Fibroblast of skin of abdomen (primary cell): ENCODE results near the gene TOMM7.
"Not testable (repeated sequence)": the region's sequence is repeated elsewhere in the genome, so short reads cannot be mapped to it uniquely, and the experiment has no call there.

Source experiments
- DNase-seq: peaks from one replicate; pipeline ENCODE4 v3.0.0-alpha.2; 2013

The TOMM7 gene

DNA sequence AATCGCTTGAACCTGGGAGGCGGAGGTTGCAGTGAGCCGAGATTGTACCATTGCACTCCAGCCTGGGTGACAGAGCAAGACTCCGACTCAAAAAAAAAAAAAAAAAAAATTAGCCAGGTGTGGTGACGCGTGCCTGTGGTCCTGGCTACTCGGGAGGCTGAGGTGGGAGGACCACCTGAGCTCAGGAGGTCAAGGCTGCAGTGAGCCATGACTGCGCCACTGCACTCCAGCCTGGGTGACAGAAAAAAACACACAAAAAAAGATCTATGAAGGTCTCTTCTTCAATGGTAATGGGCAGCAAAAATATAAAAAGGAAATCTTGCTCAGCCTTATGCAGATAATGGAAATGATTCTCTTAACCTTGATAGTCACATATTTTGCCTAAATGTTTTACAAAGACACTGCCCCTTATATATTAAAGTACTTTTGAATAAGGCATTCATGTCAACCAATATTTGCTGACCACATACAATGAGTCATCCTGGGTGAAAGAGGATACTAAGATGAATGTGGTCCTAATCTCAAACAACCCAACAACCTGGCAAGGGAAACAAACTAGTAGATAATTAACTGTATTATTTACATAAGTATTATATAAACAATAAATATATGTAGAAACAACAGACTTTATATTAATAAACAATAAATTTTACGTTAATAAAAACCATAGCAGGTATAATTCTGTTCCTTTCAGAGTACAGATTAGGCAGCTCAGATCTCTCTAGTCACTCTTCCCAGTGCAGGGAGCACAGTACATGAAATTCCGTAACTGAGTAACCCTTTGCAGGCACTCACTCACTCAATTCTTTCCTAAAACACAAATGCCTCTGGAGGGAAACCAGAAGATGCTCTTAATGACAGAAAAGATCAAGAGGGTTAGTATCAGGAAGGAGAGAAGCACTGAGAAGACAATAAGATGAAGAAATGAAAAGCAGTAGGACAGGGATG, 8.1 kb downstream of the TOMM7 start:
- DNase-seq, result no peak

DNA sequence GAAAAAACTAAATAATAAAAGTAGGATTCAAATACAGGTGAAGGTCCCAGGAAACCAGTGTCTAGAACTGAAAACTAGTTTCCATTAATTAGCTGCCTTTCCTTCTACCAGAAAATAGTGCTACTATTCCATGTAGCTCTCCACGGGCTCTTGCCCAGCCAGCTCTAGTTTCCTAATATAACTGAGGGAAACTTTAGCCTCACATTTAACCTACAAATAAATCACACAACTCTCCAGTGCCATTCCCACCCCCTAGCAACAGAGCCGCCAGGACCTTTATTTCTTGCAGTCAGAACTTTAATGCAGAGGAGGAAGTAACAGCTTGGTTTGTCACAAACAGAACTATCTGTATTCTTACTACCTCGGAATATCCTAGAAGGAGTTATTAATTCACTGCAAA, 10.3 kb downstream of the TOMM7 start:
- DNase-seq, result no peak

DNA sequence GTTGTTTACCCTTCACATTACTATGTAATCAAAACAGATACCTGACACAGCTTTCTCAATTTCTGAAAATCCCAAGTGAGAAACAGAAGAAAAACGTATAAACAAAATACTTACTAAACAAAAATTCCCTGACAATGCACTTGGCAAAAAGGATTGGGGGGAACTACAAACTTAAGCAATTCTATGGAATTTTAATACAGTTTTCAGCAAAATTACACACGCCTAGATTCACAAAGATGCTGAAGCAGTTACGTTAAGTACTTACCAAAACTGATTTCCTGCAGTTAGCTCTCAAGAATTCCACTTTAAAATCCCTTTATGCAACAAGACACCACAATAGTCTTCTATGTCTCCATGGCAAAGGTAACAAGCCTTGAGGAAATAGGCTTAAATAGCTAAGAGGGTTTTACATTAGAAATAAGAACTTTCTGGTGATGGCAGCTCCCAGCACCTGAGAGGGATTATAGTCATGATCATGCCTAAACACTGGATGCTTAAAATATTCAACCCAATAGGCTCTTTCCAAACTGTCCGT, 10.8 kb downstream of the TOMM7 start:
- no peak for DNase-seq

- DNase-seq, result no peak
Measured at GRCh38 chr7:22810843-22811242, 11.8 kb downstream of the TOMM7 start.

- DNase-seq, result no peak
Measured at GRCh38 chr7:22809902-22810642, 12.6 kb downstream of the TOMM7 start.

DNA sequence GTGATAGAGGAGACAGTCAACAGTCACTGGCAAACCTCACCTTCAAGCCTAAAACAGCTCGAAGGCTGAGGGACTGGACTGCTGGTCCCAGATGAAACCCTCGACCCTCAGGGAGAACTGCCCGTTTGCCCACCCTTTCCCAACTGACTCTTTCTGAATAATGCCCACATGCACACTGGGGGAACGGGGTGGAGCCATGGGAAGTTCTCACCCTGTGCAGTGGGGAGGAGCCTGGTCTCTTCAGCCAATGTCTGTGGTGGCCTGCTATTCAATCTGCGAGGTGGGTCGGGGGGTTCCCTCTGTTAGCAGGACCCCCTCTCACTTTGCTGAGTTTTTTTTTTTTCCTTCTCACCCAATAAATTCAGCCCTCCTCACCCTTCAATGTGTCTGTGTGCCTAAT, 14.5 kb downstream of the TOMM7 start:
- no peak for DNase-seq

- DNase-seq, result no peak
Measured at GRCh38 chr7:22806752-22807151, 15.9 kb downstream of the TOMM7 start.

DNA sequence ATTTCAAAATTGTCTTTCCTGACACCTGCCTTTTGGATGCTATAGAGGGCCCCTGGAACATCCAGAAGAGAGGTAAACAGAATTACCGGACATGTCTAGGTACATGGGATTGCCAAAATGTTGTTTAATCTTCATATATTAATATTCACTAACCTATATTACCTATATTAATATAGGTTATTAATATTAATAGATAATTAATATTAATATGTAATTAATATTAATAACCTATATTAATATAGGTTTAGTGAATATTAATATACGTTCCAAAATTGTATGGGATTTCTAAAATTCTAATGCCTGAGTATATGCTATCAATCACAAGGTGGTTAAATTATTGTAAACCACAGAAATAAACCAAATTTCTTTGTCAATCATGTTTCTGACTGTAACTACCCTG, 17.4 kb downstream of the TOMM7 start:
- no peak for DNase-seq

GRCh38 chr7:22802831-22803230, 19.8 kb downstream of the TOMM7 start:
- DNase-seq, result not testable (repeated sequence)

- DNase-seq, result no peak
Measured at GRCh38 chr7:22802426-22802825, 20.2 kb downstream of the TOMM7 start.

DNA sequence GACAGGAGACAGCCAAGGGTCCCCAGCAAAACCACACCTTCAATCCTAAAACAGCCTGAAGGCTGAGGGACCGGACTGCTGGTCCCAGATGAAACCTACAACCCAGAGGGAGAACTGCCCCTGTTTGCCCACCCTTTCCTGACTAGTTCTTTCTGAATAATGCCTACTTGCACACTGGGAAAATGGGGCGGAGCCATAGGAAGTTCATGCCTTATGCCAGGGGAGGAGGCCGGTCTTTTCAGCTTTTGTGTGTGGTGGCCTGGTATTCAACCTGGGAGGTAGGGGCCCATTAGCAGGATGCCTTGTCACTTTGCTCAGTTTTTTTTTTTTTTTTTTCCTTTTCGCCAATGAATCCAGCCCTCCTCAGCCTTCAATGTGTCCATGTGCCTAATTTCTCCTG, 20.7 kb downstream of the TOMM7 start:
- no peak for DNase-seq

GRCh38 chr7:22799633-22800032, 23.0 kb downstream of the TOMM7 start:
- DNase-seq, result no peak

- DNase-seq, result no peak
Measured at GRCh38 chr7:22793593-22794462, 28.8 kb downstream of the TOMM7 start.

- peak; percentile 34 for DNase-seq
Measured at GRCh38 chr7:22791204-22792158, 31.2 kb downstream of the TOMM7 start.

GRCh38 chr7:22790640-22791039, 32.0 kb downstream of the TOMM7 start:
- DNase-seq, result not testable (repeated sequence)

DNA sequence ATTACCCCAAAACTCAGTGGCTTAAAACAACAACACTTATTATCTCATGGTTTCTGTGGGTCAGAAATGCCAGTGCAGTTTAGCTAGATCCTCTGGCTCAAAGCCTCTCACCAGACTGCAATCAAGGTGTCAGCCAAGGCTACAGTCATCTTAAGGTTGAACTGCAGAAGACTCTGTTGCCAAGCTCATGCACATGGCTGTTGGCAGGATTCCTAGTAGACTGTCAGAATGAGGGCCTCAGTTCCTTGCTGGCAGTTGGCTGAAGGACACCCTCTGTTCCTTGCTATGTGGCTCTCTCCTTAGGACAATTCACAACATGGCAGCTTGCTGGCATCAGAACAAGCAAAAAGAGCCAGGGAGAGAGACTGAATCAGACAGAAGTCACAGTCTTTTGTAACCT, 34.7 kb downstream of the TOMM7 start:
- no peak for DNase-seq

- DNase-seq, result no peak
Measured at GRCh38 chr7:22786290-22786932, 36.2 kb downstream of the TOMM7 start.

GRCh38 chr7:22784346-22784745, 38.3 kb downstream of the TOMM7 start:
- DNase-seq, result no peak

DNA sequence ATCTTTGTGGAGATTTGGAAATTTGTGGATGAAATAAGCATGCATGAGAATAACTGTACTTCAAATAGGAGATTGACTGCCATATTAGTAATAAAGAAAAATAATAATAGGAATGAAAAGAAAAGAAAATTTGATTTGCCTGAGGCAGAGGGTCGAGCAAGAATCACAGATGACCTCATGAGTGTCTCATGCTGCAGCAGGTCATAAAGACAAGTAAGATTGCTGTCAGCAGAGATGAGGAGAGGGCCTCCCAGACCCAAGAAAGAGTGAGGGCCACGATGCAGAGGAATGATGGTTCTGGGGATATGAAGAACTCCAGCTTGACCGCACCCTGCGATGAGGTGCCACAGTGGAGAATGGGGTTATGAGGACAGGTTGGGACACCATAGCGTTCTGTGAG, 39.2 kb downstream of the TOMM7 start:
- no peak for DNase-seq

GRCh38 chr7:22782616-22783232, 39.9 kb downstream of the TOMM7 start:
- peak; percentile 29 for DNase-seq
